Activated T-helper 9 cell treated with anti-CD3 and anti-CD28 coated beads, Interleukin-2, amount 50 U/mL, for 16 hours (primary cell): ENCODE measurements around the gene GNL2.

Experiments
- DNase-seq: peaks from one replicate; pipeline ENCODE4 v3.0.0-alpha.2; 2020; ENCODE audit warnings: low read depth

The GNL2 gene

DNA sequence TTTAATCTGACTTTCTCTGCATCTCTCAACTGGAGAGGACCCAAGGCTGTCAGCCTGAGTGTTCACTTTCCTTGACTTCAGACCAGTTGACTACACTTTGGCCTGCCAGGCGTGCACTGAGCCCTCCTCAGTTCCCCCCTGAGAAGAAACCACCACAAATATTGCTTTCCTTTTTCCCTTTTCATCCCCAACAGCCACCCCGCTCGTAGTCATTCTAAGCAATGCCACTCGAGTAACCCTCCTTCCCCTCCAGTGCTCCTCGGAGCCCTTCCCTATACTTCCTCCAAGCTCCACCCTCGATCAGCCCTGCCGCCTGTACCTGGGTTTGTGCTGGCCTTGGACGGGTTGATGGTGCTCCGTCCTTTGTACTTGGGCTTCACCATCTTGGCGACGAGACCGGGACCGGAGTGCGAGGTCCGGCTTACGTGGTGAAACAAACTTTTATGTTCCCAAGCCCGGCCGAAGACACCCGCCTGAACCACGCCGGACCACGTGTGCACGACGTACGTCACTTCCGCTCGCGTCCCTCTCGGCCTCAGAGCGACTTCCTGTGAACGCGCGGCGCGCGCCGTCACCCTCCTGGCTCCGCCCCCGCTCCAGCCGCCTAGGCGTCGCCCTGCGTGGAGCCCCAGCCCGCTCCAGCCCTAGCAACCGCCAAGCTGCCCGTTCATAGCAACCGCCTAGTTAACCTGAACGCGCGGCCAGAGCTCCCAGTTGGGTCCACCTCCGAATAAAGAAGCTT, at the start of gene GNL2:
Gene GNL2 (minus strand): TSS at position 498 of the 742 bp plus-strand sequence. CDS start 115 bp downstream, at position 383.
- peak; percentile 96 for DNase-seq

GRCh38 chr1:37641059-37641458, 45.3 kb upstream of the GNL2 start:
- no peak for DNase-seq

DNA sequence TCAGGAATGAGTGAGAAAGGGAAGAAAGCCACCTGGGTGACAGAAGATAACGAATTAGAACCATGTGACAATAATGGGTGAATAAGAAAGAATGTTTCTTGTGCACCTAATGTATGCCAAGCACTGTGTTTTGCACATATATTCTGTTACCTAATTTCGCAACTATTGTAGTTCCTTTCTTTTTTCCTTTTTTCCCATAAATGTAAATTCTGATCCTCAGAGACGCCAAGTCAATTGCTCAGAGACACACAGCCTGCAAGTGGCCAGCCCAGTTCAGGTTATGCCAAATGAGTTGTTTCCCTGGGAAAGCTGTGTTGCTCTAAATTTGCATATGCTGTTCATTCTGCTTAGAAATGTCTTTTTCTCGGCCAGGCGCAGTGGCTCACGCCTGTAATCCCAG, 40.7 kb upstream of the GNL2 start:
- DNase-seq: no peak

DNA sequence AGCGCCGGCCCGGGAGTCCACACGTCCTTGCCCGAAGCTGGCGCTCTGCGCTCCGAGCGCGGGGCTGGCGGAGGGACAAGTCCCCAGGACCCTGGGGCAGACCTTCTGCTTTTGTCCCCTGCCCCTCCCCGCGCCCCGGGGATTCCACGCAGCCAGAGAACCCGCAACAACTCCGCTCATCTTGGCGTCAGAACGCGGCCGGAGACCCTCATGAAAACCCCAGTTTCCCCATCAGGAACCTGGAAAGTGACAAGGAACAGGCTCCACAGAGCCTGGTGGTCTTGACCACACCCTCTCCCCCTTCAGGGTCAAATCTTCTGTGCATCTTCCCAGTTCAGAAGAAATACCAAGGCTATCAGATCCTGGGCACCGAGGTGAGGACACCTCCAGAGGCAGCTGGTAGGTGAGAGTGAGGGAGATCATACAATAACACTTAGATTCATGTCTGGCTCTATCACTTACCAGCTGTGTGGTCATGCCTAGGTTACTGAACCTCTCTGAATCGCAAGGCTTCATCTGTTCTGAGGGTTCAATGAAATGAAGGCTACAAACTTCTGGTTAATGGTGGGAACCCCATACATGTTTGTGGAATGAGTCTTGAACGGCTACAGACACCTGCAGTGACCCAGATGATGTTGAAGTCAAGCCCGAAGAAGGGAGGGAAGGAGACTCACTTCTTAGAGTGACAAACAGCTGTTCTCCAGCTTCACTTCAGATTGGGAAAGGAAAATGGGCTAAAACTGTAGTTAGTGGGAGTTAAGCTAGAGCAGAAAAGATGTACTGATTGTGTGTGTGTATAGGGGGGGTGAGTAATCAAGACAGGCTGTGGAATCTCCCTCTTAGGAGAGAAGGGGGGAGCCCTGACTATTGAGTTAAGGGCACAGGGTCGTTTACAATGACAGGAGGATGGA, 39.5 kb upstream of the GNL2 start:
- no peak for DNase-seq

DNA sequence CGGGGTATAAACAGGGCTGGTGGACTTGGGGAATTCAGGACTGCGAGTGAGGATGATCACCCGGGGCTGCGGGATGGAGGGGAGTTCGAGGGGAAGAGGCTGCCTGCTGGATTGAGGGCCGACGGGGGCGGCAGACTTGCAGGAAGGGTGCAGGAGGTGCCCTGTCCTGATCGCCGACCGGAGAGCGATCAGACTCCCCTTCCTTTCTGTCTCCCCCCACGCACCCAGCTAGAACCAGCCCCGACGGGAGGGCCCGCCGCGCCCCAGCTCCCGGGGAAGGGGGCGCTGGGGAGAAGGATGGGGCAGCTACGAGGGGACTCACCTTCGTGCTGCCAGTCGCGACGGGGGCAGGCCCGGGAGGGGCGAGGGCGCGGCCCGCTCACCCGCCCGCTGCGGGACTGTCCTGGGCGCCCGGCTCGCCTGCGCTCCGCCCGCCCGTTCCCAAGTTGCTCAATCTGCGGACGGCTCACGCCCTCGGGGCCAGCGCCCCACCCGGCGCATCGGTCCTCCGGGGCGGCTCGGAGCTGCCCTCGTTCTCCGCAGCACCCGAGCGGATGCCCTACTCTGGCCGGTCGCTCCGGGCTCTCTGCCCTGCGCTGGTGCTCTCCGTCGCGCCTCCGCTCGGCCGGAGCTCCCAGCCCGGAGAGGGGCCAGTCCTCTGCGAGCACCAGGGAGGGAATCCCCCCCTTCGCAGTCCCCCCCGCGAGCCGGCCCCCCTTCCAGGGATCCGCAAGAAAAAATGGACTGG, 38.7 kb upstream of the GNL2 start, which contains the start of gene RSPO1:
Gene RSPO1 (minus strand): TSS at position 649 of the 748 bp plus-strand sequence. CDS start 5,231 bp downstream, outside the sequence.
- no peak for DNase-seq

DNA sequence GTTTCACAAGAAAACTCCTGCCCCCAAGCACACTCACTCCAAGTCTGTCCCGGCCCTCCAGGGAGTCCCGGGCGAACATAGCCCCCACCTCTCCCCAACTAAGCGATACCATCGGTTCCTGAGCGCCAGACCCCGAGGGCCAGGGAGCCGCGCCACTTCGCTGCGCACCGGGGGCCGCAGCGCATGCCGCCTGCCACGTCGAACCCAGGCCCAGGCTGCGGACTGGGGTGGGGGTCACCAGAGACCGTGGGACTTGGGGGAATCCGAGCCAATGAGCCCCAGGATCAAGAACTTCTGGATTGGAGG, 38.2 kb upstream of the GNL2 start:
- no peak for DNase-seq

DNA sequence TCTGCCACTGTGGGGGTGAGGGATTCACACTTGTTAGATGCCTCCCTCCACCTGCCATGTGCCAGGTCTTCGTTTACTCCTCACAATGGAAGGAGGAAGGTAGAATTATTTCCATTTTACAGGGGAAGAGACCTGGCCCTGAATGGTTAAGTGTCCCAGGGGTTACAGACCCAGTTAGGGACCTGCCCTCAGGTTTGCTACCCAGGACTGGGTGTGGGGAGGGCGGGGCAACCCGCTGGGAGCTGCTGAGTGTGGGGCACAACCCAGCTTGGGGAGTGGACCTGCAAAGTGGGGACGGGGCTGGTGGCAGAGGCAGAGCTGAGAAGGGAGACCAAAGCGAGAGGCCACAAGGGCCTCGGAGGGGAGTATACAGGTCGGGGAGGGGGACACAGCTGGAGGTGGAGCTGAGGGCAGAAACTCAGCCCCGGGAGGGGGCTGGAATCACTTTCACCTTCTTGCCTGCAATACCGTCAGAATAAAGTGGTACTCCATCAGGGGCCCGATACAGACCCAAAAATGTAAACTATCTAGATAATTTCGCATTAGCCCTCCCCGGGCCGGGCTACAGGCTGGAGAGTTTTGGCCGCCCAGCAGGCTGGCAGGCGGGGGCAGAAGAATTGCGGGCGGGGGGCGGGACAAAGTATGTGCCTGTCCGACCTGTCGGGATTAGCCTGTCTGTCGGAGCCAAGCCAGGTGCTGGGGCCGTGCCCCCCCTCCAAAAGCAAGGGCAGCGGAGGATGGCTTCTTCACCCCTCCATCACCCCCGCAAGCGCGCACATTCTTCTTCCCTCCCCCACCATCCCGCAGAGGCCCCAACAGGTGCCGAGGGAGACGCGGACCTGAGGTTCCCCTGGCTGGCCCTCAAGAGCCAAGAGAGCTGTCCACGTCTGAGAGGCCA, 37.6 kb upstream of the GNL2 start:
- DNase-seq: no peak

- no peak for DNase-seq
Observed at GRCh38 chr1:37631036-37631435, 35.3 kb upstream of the GNL2 start.

- DNase-seq: no peak
Observed at GRCh38 chr1:37630426-37631028, 34.8 kb upstream of the GNL2 start.

DNA sequence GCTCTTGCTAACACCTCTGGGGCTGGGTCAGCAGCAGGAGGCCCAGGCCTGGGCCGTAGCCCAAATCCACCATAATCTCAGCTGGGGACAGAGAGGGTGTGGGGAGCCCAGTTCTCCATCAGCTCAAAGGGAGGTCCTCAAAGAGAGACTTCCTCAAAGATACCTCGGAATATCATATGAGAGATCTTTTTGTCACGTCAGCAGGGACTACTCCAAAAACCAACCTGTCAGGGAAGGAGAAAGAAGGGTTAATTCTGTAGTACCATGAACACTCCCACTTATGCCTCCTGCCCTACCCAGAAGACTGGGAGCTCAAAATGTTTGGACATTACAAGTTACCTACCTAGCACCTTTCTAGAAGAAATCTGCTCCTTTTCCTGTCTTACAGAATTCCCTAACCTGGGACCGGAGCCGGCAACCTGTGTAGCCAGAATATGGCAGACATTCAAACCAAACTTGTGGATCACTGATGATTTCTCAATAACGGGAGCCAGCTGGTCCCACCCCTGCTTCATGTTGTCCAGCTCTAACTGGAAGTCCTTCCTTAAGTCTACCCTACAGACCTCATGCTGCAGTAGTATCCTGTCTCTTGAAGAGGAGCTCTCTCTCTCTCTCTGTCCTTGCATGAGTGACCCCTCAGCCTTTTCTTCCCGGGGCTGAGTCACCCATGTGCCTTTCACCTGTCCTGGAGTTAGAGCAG, 34.1 kb upstream of the GNL2 start:
- DNase-seq: no peak

GRCh38 chr1:37629008-37629407, 33.3 kb upstream of the GNL2 start:
- DNase-seq: no peak

- DNase-seq: no peak
Observed at GRCh38 chr1:37628026-37628556, 32.4 kb upstream of the GNL2 start.

DNA sequence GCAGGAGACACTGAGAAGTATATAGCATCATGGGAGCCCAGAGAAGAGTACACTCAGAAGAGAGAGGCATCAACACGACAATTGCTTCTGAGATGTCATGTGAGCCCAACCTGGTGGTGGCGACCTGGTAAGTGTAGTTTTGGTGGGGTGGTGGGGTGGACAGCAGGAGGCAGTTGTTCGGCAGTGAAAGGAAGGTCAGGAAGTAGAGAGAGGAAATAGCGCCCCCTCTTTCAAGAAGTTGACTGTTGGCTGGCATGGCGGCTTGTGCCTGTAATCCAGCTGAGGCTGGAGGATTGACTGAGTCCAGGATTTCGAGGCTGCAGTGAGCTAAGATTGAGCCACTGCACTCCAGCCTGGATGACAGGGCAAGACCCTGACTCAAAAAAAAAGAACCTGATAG, 26.4 kb upstream of the GNL2 start:
- no peak for DNase-seq

DNA sequence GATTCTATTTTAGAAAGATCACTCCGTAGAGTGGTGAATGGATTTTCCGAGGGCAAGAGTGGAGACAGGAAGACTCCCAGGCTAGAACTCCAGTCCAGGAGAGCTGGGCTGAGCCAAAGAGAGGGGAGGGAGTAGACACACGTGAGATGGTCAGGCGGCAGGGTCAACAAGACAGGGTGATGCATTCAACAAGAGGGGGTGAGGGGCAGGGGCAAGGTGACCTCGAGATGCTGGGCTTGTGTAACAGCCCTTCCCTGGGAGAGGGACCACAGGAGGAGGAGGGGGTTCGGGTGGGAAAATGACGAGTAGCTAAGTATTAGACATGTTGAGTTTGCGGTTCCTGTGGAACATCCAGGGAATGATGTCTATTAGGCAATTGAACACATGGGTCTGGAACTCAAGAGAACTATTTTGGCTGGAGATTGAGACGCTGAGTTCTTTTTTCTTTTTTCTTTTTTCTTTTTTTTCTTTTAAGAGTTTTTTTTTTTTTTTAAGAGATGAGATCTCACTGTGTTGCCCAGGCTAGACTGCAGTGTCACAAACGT, 25.7 kb upstream of the GNL2 start:
- no peak for DNase-seq

GRCh38 chr1:37620707-37621106, 25.0 kb upstream of the GNL2 start:
- no peak for DNase-seq

DNA sequence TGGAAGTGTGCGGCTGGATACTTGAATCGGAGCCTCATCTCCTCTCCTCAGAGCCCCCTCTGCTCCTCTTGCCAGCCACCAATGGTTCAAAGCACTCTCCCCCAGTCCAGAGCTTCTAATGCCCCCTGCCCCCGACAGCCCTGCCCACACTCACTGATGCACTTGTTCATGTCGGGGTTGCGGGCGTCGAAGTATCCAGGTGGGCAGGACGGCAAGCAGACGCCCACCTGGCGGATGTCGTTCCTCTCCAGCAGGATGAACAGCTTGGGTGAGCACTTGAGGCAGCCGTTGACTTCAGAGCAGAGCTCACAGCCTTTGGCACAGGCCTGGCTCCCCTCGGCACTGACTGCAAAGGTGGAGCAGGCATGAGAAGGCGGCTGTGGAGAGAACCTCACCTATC, 20.6 kb upstream of the GNL2 start:
- no peak for DNase-seq

- no peak for DNase-seq
Observed at GRCh38 chr1:37614105-37614504, 18.4 kb upstream of the GNL2 start.

DNA sequence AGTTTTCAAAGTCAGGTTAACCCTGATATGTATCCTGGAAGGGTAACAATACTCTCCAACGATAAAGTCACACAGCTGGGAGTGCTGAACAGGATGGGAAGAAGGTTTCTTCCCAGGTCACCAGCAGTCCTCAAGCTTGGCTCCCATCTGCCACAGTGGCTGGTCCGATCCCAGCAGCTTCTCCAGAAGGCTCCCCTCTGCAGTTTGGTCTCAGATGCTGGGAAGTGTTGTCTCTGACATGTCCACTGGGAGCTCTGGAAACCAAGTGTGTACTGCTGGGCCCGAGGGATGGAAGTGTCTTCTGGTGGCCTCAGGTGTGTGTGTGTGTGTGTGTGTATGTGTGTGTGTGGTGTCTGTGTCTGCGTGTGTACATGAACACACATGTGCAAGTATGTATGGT, 16.4 kb upstream of the GNL2 start:
- no peak for DNase-seq

DNA sequence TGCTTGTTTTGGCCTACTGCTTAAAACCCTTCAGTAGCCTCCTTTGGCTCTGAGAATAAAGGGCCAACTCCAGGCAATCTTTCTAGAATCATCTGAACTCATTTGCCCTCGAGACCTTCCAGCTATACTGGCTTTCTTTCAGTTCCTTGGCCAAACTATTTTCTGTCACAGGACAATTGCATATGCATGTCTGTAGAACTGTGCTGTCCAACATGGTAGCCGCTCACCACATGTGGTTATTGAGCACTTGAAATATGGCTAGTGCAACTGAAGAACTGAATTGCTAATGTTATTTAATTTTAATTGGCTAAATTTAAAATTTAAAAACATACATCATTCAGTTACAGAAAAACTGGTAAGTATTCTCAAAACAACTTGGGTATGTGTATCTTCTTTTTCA, 14.3 kb upstream of the GNL2 start:
- DNase-seq: no peak

DNA sequence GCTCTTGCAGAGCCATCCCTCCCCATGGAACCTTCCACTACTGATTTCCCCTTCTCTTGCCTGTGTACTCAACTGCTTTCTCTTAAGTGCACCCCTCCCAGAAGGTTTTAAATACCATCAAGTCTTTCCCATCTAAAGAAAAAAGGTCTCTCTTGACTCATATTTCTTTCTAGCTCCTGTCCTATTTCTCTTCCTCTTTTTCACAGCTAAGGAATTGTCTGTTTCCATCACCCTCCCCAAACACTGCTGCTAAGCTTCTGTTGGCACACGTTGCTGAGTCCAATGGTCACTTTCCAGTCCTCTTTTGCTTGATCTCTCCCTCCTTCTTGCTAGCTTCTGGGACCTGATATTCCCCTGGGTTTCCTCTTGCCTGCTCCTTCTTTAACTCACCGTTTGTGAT, 13.3 kb upstream of the GNL2 start:
- DNase-seq: no peak
